Activated effector memory CD4-positive, alpha-beta T cell treated with Interleukin-2 at 50 U/mL for 16 hours (primary cell): ENCODE measurements around the gene ZNF345.

ENCODE experiments used
- DNase-seq: peaks from one replicate; pipeline ENCODE4 v3.0.0-alpha.2; 2020

Gene ZNF345

DNA sequence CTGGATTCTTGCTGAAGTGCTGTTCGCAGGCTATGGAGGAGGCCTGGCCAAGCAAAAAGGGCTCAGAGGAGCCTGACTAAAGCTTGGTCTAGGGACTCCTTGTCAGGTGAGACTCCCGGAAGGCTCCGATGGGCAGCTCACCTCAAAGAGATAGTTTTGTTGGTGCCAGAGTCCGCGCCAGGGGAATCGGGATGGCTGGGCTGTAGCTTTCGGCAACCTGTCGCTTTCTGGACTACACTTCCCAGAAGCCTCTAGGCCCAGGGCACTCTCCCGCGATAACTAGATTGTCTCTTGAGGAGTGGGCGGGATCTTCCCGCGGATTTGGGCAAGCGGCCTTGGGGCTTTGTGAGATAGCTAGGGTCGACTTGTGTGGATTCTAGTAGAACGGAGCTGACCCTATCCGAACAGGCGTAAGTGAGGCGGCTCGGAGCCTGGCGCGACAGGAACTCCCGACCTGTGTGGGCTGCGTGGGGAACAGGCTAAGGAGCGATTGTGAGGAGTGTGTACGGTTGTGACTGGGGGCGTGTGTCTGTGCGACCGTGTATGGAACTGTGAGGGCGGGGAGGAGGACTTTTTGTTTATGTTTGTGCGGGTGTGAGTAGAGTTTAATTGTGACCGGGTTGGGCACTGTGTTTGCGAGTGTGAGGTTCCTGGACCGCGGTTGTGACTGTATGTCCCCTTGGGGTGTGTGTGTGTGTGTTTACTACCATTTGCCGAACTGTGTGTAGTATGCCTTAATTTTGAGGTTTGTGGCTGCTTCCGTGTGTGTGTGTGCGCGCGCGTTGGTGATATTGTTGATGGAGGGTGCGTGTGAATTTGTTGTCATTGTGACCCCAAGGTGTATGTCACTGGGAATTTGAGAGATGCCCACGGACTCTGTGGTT lies at the start of gene ZNF345:
TSS of gene ZNF345 (plus strand) at position 318 of the 884 bp plus-strand sequence. CDS start 25,955 bp downstream, outside the sequence.
- DNase-seq = peak; percentile 76

GRCh38 chr19:36805364-36805763 lies 45.3 kb upstream of the ZNF345 start:
- DNase-seq = no peak

- DNase-seq = no peak
These were observed 43.6 kb upstream of the ZNF345 start for GRCh38 chr19:36807029-36807428.

DNA sequence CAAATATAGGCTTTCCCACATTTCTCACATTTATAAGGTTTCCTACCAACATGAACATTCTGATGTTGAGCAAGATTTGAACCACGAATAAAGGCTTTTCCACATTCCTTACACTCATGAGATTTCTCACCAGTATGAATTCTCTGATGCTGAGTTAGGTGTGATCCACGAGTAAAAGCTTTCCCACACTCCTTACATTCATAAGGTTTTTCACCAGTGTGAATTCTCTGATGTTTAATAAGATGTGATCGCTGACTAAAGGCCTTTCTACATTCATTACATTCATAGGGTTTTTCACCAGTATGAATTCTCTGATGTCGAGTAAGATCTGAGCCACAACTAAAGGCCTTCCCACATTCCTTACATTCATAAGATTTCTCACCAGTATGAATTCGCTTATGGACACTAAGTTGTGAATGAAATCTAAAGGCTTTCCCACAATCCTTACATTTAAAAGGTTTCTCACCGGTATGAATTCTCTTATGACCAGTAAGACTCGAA lies 31.5 kb upstream of the ZNF345 start:
- DNase-seq = no peak

DNA sequence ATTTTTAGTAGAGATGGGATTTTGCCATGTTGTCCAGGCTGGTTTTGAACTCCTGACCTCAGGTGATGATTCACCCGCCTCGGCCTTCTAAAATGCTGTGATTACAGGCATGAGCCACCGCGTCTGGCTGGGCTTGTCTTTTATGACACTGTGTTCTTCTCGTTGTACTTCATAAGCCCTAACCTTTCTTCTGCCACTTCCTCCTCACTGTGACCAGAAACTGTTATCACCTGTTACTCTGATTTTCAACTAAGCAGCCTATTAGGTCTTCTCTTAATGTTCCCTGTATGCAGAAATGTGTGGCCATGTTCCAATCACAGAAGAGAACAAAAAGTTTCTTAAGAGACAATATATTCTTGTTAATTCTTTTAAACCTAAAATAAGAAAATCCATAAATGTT lies 28.9 kb upstream of the ZNF345 start:
- DNase-seq = no peak

GRCh38 chr19:36833430-36833829 lies 17.2 kb upstream of the ZNF345 start:
- no peak for DNase-seq

DNA sequence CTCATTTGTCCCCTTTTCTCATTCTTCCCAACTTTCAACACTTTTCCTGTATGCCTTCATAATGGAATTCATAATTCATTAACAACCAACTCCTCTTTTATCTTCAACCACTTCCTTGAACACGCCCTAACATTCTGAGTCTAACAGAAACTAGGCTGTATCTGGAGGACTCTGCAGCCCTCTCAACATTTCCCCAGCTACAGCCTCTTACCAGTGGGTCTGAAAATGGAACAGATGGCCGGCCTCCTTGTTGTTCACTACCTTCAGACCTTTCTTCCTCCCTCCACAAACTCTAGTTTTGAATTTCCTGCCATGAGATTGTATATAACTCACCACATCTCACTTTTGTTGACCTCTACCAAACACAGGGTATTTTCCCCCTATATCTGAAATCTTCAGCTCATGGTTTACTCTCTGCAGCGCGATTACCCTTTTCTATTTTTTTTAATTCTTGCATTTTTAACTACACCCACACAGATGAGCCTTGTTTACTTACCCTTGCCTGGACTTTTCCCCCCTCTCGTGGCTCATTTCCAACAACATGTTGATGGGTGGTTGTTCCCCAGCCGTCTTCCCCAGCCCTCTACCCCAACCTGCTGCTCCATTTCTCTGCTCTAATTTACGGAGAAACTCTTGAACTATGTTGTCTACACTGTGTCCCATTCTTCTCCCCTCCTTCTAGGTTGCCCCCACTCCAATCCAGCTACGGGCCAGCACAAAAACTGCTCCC lies 13.3 kb upstream of the ZNF345 start:
- DNase-seq = no peak

GRCh38 chr19:36837906-36838783 lies 12.5 kb upstream of the ZNF345 start, which contains the start of gene ZNF790:
TSS of gene ZNF790 (minus strand) at chr19:36838387. CDS start at chr19:36825619, 12,768 bp downstream.
- peak; percentile 74 for DNase-seq

DNA sequence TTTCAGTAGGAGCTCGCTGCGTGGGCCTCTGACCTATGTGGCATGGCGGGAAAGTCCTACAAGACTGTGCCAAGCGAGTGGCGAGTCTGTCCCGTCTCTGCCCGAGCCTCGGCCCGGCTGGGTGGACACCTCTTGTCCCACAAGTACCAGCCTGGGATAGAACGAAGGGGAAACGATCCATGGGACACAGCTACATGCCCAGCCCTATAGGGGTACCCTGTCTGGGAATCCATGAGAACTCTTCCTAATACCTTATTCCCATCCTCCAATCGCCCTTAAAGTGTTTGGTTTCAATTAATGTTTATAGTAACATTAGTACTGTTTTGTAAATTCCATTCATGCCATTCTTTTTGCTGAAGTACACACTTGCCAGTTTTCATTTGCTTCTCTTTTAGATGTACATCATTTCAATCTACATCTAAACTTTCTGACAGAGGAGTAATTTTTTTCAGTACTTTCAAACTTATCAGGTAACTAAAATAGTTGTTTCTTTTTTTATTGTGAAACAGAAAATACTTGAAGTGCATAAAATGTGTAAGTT lies 11.8 kb upstream of the ZNF345 start:
- DNase-seq = no peak

DNA sequence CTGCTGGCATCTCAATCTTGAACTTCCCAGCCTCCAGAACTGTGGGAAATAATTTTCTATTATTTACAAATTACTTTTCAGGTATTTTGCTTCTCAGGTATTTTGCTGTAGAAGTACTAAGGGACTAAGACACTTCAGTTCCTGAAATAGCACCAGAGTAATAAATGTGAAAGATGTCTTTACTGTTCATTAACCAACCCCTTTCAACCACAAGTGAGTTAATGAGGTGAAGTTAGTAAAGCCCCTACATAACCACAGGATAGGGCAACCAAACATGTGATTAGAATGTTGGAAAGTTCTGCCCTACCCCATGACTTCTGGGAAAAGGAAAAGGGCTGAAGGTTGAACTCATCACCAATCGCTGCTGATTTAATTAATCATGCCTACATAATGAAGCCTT lies 2.7 kb upstream of the ZNF345 start:
- DNase-seq = no peak

GRCh38 chr19:36849701-36850558 lies 746 bp upstream of the ZNF345 start:
- peak; percentile 85 for DNase-seq

DNA sequence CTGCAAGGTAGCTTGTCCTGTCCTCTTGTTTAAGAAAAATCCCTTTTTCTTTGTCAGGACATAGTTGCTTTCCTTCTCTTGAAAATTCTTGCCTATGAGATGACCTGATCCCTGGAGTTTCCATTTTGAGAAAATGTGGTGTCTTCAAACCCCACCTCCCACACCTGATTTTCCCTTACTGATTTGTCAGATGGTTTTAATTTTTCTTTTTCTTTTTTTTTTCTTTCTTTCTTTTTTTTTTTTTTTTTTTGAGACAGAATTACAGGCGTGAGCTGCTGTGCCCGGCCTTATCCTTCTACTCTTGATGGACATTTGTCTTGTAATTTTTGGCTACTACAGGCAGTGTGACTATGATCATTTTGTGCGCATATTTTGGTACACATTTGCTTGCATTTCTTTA lies 1.2 kb downstream of the ZNF345 start:
- DNase-seq = no peak

- DNase-seq = no peak
These were observed 26.6 kb downstream of the ZNF345 start for GRCh38 chr19:36876993-36877938.

DNA sequence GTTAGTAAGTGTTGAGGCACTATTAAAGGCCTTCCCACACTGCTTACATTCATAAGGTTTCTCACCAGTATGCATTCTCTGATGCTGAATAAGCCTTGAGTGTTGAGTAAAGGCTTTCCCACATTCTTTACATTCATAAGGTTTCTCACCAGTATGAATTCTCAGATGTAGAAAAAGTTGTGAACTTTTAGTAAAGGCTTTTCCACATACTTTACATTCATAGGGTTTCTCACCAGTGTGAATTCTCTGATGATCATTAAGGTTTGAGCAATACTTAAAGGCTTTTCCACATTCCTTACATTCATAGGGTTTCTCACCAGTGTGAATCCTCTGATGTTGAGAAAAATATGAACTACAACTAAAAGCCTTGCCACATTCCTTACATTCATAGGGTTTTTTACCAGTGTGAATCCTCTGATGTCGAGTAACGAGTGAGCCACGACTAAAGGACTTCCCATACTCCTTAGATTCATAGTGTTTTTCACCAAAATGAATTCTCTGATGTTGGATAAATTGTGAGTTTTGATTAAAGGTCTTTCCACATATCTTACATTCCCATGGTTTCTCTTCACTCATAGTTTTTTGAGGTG lies 41.2 kb downstream of the ZNF345 start:
- no peak for DNase-seq

DNA sequence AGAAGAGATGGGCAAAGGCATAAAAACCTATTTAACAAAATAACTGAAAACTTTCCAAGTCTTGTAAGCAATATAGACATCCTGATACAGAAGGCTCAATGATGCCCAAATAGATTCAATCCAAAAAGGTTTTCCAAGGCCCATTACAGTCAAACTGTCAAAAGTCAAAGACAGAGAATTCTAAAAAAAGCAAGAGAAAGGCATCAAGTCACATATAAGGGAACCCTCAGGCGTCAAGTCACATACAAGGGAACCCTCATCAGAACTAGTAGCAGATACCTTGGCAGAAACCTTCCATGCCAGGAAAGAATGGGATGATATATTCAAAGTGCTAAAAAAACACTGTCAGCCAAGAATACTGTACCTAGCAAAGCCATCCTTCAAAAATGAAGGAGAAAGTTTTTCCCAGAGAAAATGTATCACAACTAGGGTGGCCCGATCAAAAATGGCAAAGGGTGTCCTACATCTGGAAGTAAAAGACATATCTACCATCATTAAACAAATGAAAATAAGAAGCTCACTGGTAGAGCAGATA lies 44.2 kb downstream of the ZNF345 start:
- no peak for DNase-seq

DNA sequence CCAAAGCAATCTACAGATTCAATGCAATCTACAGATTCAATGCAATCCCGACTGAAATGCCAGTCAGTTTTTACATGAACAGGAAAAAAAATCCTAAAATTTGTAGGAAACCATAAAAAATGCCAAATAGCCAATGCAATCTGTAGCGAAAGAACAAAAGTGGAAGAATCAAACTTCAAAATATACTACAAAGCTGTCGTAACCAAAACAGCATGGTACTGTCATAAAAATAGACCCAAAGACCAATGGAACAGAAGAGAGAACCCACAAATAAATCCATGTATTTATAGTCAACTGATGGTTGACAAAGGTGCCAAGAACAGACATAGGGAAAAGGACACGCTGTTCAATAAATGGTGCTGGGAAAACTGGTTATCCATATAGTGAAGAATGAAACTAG lies 47.7 kb downstream of the ZNF345 start:
- DNase-seq = no peak

- peak; percentile 87 for DNase-seq
These were observed 65.5 kb downstream of the ZNF345 start, which contains the start of the genes ZNF568 and ZNF829 for GRCh38 chr19:36915992-36916830. TSS of gene ZNF568 (plus strand) at chr19:36916332. CDS start at chr19:36922771, 6,439 bp downstream. TSS of gene ZNF829 (minus strand) at chr19:36916291. CDS start at chr19:36915167, 1,124 bp downstream.

- no peak for DNase-seq
These were observed 66.3 kb downstream of the ZNF345 start for GRCh38 chr19:36916991-36917390.
